ENCODE results near the gene ITPRID2.
"Not testable (repeated sequence)": the region's sequence is repeated elsewhere in the genome, so short reads cannot be mapped to it uniquely, and the experiment has no call there.

DNA sequence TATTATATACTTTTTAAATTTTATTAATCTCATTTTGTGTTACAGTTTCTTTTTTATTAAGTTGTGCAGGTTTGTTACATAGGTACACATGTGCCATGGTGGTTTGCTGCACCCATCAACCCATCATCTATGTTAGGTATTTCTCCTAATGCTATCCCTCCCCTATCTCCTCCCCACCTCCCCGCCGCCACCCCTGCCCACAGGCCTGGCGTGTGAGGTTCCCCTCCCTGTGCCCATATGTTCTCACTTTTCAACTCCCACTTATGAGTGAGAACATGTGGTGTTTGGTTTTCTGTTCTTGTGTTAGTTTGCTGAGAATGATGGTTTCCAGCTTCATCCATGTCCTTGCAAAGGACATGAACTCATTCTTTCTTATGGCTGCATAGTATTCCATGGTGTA, 64.3 kb downstream of the ITPRID2 start:
- not testable (repeated sequence) for TF ChIP-seq EP300 (IDR thresholded peaks at IDR 0.05)
- TF ChIP-seq, protein P1, sequence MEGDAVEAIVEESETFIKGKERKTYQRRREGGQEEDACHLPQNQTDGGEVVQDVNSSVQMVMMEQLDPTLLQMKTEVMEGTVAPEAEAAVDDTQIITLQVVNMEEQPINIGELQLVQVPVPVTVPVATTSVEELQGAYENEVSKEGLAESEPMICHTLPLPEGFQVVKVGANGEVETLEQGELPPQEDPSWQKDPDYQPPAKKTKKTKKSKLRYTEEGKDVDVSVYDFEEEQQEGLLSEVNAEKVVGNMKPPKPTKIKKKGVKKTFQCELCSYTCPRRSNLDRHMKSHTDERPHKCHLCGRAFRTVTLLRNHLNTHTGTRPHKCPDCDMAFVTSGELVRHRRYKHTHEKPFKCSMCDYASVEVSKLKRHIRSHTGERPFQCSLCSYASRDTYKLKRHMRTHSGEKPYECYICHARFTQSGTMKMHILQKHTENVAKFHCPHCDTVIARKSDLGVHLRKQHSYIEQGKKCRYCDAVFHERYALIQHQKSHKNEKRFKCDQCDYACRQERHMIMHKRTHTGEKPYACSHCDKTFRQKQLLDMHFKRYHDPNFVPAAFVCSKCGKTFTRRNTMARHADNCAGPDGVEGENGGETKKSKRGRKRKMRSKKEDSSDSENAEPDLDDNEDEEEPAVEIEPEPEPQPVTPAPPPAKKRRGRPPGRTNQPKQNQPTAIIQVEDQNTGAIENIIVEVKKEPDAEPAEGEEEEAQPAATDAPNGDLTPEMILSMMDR (IDR thresholded peaks at IDR 0.05), result not testable (repeated sequence)
